ENCODE results near the gene THNSL1.

GRCh38 chr10:24971374-24971773 lies 45.0 kb upstream of the THNSL1 start:
- TF ChIP-seq CTCF (IDR thresholded peaks at IDR 0.05; ENCODE audit: low read depth, low read length, poor library complexity, severe bottlenecking) (no peak), EZH2phosphoT487 (IDR thresholded peaks at IDR 0.05; ENCODE audit: borderline replicate concordance, low read length) (no peak)

Data from DOHH2 (cell line).